Osteoblast (primary cell): ENCODE data around the gene KLK6. TPM values are rescaled to one million over a fixed set of nuclear protein-coding genes. Genes with fewer than 3 reads are reported as not detected.

Experiments
- DNase-seq: peaks from one replicate; pipeline ENCODE4 v3.0.0; 2011; ENCODE audit warnings: low spot score, mixed read lengths; ENCODE audit not compliant: insufficient read length; ENCODE audit errors: missing footprints
- H2AFZ ChIP-seq: 2 replicates; pipeline ENCODE4 v1.6.0; 2011; ENCODE audit warnings: mild to moderate bottlenecking, low read length
- H3K27ac ChIP-seq: 2 replicates; pipeline ENCODE4 v1.5.1; 2011; ENCODE audit warnings: mild to moderate bottlenecking, low read depth, low read length, moderate library complexity
- H3K27me3 ChIP-seq: 2 replicates; pipeline ENCODE4 v1.6.0; 2012; ENCODE audit warnings: mild to moderate bottlenecking, control low read depth, inconsistent platforms, low read length, moderate library complexity; ENCODE audit not compliant: insufficient read depth
- H3K36me3 ChIP-seq: 2 replicates; pipeline ENCODE4 v1.5.1; 2011; ENCODE audit warnings: mild to moderate bottlenecking, low read length, control low read depth, moderate library complexity; ENCODE audit not compliant: insufficient read depth
- H3K4me1 ChIP-seq: 2 replicates; pipeline ENCODE4 v1.5.1; 2011; ENCODE audit warnings: mild to moderate bottlenecking, low read length, control low read depth, moderate library complexity; ENCODE audit not compliant: insufficient read depth
- H3K4me2 ChIP-seq: 2 replicates; pipeline ENCODE4 v1.6.0; 2011; ENCODE audit warnings: mild to moderate bottlenecking, low read length; ENCODE audit not compliant: insufficient read depth
- H3K4me3 ChIP-seq: fragments of 200-600 bp; sonication (generic); 3 replicates; pipeline ENCODE4 v1.5.1; 2012; ENCODE audit warnings: mild to moderate bottlenecking, low read length, inconsistent platforms; ENCODE audit not compliant: insufficient read depth
- H3K79me2 ChIP-seq: 2 replicates; pipeline ENCODE4 v1.6.0; 2012; ENCODE audit warnings: mild to moderate bottlenecking, low read length, control low read depth, inconsistent platforms; ENCODE audit not compliant: insufficient read depth
- H3K9me3 ChIP-seq: 2 replicates; pipeline ENCODE4 v1.5.1; 2011; ENCODE audit warnings: low read depth, low read length, control low read depth
- H4K20me1 ChIP-seq: 2 replicates; pipeline ENCODE4 v1.6.0; 2012; ENCODE audit warnings: mild to moderate bottlenecking, low read length, control low read depth; ENCODE audit not compliant: insufficient read depth
- total RNA-seq: library from RNA; depleted of rRNA; stranded (reverse); fragments of >200 nt; gene quantifications from 2 replicates; pipeline ENCODE4 v1.2.3, GENCODE V29; 2012
- TF ChIP-seq, protein P1 (sequence below): IDR thresholded peaks from 2 replicates; pipeline ENCODE4 v1.5.1; 2011; ENCODE audit warnings: mild to moderate bottlenecking, low read depth, low read length, moderate library complexity; ENCODE audit errors: extremely low read depth

The KLK6 gene
- total RNA-seq, 1 donor = not detected

DNA sequence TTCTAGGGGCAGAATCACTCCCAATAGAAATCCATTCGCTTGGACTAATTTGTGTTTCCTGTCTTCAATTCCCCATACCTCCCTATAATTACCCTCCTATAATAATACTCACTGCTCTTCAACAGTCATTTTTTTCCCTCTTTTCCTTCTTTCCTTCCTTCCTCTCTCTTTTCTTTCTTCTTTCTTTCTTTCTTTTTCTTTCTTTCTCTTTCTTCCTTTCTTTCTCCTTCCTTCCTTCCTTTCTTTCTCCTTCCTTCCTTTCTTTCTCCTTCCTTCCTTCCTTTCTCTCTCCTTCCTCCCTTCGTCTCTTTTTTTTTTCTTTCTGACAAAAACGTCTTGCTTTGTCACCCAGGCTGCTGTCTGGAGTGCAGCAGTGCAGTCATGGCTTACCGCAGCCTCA is 24.6 kb downstream of the KLK6 start:
- Histone ChIP-seq H3K4me3 (no peak overlapping the region), H2AFZ (no peak overlapping the region), H3K4me2 (no peak overlapping the region), H3K27me3 (no peaks in the 10 kb centered on the region), H3K36me3 (no peaks in the 10 kb centered on the region), H3K79me2 (no peaks in the 10 kb centered on the region), H3K4me1 (no peaks in the 10 kb centered on the region), H3K27ac (no peak overlapping the region), H4K20me1 (no peaks in the 10 kb centered on the region), H3K9me3 (no peaks in the 10 kb centered on the region)
- DNase-seq = no peak
- TF ChIP-seq, protein P1, sequence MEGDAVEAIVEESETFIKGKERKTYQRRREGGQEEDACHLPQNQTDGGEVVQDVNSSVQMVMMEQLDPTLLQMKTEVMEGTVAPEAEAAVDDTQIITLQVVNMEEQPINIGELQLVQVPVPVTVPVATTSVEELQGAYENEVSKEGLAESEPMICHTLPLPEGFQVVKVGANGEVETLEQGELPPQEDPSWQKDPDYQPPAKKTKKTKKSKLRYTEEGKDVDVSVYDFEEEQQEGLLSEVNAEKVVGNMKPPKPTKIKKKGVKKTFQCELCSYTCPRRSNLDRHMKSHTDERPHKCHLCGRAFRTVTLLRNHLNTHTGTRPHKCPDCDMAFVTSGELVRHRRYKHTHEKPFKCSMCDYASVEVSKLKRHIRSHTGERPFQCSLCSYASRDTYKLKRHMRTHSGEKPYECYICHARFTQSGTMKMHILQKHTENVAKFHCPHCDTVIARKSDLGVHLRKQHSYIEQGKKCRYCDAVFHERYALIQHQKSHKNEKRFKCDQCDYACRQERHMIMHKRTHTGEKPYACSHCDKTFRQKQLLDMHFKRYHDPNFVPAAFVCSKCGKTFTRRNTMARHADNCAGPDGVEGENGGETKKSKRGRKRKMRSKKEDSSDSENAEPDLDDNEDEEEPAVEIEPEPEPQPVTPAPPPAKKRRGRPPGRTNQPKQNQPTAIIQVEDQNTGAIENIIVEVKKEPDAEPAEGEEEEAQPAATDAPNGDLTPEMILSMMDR = no peak

GRCh38 chr19:50943074-50943828 is 26.1 kb downstream of the KLK6 start:
- TF ChIP-seq, protein P1 = no peak
- no peak for DNase-seq

GRCh38 chr19:50939596-50939995 is 29.8 kb downstream of the KLK6 start:
- no peak overlapping the region for H3K27ac ChIP-seq
- H3K27me3 ChIP-seq = no peaks in the 10 kb centered on the region
- no peak overlapping the region for H3K4me3 ChIP-seq
- no peak overlapping the region for H3K4me2 ChIP-seq
- H4K20me1 ChIP-seq = no peaks in the 10 kb centered on the region
- no peak for DNase-seq
- no peak overlapping the region for H2AFZ ChIP-seq
- no peaks in the 10 kb centered on the region for H3K9me3 ChIP-seq
- TF ChIP-seq, protein P1 = no peak
- H3K79me2 ChIP-seq = no peaks in the 10 kb centered on the region
- H3K4me1 ChIP-seq = no peaks in the 10 kb centered on the region
- H3K36me3 ChIP-seq = no peaks in the 10 kb centered on the region

More at GRCh38 chr19:50943074-50943828, 26.1 kb downstream of the KLK6 start:
- no peaks in the 10 kb centered on the region for H4K20me1 ChIP-seq
- no peaks in the 10 kb centered on the region for H3K27me3 ChIP-seq
- no peak overlapping the region for H3K27ac ChIP-seq
- H3K79me2 ChIP-seq = no peaks in the 10 kb centered on the region
- H3K36me3 ChIP-seq = no peaks in the 10 kb centered on the region
- no peaks in the 10 kb centered on the region for H3K4me1 ChIP-seq
- H2AFZ ChIP-seq = no peak overlapping the region
- no peaks in the 10 kb centered on the region for H3K9me3 ChIP-seq
- no peak overlapping the region for H3K4me2 ChIP-seq
- H3K4me3 ChIP-seq = no peak overlapping the region

GRCh38 chr19:50933640-50934039 is 35.8 kb downstream of the KLK6 start:
- Histone ChIP-seq H3K4me3 (no peak overlapping the region), H4K20me1 (no peaks in the 10 kb centered on the region), H3K9me3 (no peaks in the 10 kb centered on the region), H3K36me3 (no peaks in the 10 kb centered on the region), H3K27ac (no peak overlapping the region), H2AFZ (peak overlapping the region; percentile 22), H3K79me2 (no peaks in the 10 kb centered on the region), H3K4me1 (no peaks in the 10 kb centered on the region), H3K27me3 (no peaks in the 10 kb centered on the region), H3K4me2 (no peak overlapping the region)
- DNase-seq = peak; percentile 76
- TF ChIP-seq, protein P1 = no peak
